Activated T-cell treated with anti-CD3 and anti-CD28 coated beads, Interleukin-2, amount 50 U/mL, for 1 hour (primary cell): Measurements from ENCODE around the gene TCTN1.
"Not testable (repeated sequence)": the region's sequence is repeated elsewhere in the genome, so short reads cannot be mapped to it uniquely, and the experiment has no call there.

Experiments used
- DNase-seq: peaks from one replicate; pipeline ENCODE4 v3.0.0-alpha.2; 2020

Gene TCTN1

DNA sequence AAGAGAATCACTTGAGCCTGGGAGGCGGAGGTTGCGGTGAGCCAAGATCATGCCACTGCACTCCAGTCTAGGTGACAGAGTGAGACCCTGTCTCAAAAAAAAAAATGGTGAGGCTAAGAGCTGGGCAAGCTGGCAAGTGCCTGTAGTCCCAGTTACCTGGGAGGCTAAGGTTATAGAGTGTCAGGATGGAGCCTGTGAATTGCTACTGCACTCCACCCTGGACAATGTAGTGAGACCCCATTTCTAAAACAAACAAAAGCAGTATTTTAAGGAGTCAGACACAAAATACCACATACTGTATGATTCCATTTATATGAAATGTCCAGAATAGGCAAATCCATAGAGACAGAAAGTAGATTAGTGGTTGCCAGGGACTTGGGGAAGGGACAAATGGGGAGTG lies 26.8 kb upstream of the TCTN1 start:
- not testable (repeated sequence) for DNase-seq

DNA sequence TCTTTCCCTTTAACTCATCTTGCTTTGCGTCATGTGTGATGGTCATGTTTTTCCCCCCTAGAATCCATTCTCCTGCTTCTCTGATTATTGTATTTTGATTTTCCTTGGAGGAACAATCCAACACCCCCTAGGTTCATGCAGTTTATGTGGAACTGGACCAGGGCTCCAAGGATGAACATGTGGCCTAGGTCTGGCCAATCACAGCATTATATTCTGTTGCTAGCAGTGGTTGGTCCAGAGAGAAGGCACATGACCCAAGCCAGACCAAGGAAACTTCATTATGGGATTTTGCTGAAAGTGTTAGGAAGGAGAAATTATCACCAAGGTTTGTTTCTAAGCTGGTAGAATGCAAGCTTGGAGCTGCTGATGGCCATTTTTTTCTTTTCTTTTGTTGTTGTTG lies 23.9 kb upstream of the TCTN1 start:
- DNase-seq = no peak

DNA sequence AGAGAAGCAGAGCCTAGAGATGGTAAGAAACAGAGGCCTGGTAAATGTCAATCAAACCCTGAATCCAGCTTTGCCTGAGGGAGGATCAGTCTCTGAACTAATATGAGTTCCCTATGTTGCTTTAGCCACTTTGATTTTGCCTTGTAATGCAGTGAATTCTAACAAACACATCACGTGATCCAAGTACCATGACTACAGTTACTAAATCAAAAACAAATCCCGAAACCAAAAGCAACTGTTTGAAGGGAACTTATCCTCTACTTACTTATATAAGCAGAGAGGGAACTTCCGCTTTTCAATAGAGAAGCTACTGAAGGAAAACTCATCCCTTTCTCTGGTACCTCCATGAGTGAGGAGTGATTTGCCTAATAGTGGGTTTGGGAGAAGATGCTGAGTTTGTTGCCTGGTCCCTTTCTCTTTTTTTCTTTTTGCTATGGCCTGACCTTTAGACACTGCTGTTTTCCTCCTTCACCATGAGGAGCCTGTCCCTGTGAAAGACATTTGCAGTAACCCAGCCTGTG lies 23.1 kb upstream of the TCTN1 start:
- no peak for DNase-seq

DNA sequence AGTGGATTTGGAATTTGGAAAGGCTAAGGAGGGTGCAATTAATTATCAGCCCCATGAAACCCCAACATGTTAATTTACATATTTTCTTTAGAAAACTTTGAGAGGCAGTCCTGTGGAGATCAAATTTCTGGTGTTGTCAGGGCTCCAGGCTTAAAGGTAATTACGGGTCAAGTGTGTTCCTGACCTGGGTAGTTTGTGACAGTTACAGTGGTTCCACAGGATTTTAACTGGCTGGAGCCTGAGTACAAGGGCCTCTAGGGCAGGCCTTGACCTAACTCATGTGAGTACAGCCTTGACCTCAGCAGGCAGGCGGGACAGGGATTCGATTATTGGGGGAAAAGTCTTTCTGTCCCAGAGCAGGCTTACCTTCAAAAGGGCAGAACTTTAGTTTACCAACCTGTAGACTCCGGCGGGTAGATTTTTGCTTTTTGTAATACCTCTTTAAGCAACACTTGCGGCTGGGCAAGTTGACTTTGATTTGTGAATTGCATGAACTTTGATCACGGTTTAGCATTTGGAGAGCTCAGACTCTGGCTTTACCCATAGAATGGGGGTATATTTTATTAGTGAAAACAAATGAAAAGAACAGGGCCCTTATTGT lies 22.4 kb upstream of the TCTN1 start:
- DNase-seq = no peak

DNA sequence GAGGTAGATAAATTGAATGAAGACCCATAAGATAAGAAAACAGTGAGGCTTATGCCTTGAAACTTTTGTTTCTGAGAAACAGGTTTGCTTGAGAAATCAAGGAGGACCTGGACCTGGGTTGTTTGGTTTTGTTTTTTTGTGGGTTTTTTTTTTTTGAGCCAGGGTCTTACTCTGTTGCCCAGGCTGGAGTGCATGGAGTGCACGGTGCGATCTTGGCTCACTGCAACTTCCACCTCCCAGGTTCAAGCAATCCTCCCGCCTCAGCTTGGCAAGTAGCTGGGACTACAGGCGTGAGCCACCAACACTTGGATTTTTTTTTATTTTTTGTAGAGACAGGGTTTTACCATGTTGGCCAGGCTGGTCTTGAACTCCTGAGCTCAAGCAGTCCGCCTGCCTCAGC lies 21.9 kb upstream of the TCTN1 start:
- no peak for DNase-seq

DNA sequence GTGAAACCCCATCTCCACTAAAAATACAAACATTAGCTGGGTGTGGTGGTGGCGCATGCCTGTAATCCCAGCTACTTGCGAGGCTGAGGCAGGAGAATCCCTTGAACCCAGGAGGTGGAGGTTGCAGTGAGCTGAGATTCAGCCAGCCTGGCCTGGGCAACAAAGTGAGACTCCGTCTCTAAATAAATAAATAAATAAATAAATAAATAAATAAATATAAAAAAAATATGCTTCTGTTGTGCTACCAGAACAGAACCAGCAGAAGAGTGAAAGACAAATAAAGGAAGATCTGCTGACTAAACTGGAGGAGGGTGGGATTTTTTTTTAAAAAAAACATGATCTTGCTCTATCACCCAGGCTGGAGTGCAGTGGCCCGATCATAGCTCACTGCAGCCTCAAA lies 21.0 kb upstream of the TCTN1 start:
- DNase-seq = not testable (repeated sequence)

DNA sequence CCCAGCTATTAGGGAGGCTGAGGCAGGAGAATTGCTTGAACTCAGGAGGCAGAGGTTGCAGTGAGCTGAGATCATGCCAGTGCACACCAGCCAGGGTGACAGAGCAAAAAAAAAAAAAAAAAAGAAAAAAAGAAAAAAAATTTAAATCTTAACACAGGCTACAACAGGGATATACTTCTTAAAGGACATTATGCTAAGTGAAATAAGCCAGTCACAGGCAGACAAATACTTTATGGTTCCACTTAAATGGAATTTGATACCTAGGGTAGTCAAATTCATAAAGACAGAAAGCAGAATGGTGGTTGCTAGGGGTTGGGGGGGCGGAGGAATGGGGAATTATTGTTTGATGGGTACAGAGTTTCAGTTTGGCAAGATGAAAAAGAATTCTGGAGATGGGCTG lies 16.0 kb upstream of the TCTN1 start:
- DNase-seq = no peak

DNA sequence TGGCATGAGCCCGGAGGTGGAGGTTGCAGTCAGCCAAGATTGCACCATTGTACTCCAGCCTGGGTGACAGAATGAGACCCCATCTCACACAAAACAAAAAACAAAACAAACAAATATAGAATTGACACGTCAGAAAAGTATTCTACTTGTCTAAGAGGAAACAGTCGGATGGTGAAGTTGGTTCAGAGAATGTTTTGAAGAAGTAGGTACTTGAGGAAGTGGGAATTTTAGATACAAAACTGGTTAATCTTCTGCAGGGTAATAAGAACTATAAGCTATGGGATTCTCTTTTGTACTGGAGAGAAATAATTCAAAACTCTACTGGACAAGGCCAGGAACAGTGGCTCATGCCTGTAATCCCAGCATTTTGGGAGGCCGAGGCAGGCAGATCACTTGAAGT lies 14.6 kb upstream of the TCTN1 start:
- no peak for DNase-seq

DNA sequence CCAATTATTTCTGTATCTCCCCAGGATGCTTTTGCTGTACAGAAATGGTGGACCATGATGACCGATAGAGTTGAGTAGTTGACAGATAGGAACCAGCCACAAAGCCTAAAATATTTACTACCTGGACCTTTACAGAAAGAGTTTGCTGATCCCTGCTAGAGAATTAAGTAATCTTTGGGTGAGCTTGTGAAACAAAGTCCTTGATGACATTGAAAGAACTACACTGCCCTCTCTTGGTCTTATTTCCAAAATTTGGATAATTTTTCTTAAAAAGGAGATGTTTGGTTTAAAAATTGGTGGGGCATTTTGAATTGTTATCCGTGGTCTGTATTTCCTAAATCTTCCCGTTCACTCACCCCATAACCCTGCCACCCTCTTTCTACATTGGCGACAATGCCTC lies 13.7 kb upstream of the TCTN1 start:
- DNase-seq = no peak

DNA sequence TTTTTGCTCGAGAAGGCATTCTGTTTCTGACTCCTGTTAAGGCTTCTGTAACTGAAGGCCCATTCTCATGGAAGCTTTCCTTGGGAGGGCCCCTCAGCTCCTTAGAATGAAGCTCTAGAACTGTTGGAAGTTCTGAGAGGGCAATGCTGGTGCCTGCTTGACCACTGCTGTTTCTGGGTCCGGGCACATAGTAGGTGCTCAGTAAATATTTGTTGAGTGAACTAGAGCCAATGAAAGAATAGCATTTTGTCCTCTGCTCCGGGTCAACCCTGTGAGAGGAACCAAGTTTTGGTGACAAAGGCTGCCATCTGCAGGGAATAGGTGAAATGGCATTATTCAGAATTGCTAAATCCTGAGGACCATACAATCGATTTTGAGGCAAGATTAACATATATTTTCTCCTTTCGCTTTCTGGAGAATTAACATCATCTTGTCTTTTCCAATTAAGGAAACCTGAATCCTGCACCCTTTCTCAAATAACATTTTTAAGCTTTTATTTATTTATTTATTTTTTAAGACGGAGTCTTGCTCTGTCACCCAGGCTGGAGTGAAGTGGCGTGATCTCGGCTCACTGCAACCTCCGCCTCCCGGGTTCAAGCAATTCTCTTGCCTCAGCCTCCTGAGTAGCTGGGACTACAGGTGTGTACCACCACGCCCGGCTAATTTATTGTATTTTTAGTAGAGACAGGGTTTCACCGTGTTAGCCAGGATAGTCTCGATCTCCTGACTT lies 11.7 kb upstream of the TCTN1 start:
- DNase-seq = peak; percentile 45

DNA sequence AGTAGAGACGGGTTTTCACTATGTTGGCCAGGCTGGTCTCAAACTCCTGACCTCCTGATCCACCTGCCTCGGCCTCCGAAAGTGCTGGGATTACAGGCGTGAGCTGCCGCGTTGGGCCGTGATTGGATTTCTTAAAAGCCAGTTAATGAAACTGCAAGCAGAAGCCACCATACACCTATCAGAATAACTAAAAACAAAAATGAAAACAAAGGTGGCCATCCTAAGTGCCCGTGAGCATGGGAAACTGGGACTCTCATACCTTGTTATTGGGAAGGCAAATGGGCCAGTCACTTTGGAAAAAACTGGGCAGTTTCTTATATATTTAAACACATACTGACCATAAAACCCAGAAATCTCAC lies 7.7 kb upstream of the TCTN1 start:
- DNase-seq = no peak

DNA sequence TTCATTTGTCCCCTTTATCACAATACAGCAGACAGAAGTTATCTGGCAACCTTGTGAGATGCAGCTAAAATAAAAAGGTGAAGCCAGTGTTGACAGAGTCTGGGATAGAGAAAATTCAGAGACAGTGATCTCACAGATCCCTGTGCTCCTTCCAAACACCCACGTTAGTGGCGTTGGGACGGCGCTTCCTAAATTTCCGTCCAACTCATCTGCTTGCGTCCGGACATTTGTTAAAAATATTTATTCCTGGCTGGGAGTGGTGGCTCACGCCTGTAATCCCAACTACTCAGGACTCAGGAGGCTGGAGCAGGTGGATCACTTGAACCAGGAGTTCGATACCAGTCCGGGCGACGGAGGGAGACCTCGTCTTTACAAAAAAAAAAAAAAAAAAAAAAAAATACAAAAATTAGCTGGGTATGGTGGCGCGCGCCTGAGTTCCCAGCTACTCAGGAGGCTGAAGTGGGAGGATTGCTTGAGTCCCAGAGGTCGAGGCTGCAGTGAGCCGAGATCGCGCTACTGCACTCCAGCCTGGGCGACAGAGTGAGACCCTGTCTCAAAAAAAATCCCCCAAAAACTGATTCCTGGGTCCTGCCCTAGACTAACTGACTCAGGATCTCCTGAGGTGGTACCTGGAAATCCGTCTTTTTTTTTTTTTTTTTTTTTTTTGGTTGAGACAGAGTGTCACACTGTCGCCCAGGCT lies 708 bp upstream of the TCTN1 start:
- DNase-seq = no peak

DNA sequence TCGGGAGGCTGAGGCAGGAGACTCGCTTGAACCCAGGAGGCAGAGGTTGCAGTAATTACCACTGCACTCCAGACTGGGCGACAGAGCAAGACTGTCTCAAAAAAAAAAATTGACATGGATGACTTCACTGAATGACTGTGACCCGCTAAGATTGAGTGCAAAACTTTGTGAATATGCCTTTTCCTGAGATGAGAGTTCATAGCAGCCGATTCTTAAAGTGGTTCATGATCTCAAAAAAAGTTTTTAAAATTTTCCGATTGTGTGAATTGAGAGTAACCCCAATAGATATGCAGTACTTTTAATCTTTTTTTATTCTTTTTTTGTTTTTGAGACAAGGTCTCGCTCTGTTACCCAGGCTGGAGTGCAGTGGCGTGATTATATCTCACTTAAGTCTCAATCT lies 1.2 kb downstream of the TCTN1 start:
- no peak for DNase-seq

DNA sequence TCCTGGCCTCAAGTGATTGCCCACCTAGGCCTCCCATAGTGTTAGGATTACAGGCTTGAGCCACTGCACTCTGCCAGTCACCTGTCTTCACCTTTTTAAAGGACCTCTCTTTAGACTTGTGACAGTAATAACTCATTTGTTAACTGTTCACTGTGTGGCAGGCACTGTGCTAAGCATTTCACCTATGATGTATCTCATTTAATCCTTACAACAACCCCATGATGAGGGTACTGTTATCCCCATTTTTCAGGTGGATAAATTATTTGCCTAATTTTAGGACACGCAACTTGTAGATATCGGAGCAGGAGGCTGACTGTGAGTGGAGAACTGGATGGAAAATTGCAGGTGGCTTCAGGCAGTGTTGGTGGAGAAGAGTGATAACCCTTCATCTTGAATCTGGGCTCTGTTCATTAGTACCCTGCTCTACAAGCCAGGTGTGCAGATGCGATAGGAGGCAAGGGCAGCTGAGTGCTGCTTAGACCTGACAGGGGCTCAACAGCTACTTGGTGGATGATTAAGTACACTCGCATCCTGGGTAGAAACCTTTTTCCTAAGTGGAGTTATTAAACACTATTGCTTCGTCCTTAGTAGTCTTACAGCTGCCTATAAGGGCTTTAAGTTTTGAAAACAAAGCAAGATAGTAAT lies 2.7 kb downstream of the TCTN1 start:
- DNase-seq = no peak

DNA sequence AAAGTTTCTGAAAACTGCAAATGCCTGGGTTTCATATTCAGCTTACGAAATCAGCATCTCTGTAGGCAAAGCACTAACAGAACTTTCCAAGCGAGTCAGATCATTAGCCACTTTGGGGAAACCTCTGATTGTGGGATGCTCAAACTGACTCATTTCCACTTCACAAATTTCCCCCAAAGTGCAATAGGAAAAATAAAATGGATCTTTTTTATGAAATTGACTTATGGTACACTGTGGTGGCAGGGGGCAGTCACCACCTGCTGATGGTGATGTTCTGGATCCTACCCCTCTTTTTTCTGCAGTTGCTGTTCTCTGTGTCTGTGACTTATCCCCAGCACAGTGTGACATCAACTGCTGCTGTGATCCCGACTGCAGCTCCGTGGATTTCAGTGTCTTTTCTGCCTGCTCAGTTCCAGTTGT lies 5.6 kb downstream of the TCTN1 start:
- no peak for DNase-seq

DNA sequence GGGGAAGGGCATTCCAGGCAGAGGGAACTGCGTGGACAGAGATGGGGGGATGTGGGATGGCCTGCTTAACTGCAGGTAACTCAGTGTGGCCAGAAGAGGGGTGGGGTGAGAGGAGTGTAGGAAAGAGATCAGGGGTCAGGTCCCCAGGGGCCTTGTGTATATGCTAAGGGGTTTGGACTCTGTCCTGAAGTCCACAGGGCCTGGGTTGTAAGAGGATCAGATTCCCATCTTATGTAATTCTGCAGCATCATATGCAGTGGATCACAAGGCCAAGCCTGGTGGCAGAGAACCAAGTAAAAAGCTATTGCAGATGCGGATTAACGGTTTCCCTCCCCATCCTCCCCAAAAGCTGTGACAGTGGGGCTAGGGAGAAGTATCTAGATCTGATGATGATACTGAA lies 8.7 kb downstream of the TCTN1 start:
- no peak for DNase-seq

DNA sequence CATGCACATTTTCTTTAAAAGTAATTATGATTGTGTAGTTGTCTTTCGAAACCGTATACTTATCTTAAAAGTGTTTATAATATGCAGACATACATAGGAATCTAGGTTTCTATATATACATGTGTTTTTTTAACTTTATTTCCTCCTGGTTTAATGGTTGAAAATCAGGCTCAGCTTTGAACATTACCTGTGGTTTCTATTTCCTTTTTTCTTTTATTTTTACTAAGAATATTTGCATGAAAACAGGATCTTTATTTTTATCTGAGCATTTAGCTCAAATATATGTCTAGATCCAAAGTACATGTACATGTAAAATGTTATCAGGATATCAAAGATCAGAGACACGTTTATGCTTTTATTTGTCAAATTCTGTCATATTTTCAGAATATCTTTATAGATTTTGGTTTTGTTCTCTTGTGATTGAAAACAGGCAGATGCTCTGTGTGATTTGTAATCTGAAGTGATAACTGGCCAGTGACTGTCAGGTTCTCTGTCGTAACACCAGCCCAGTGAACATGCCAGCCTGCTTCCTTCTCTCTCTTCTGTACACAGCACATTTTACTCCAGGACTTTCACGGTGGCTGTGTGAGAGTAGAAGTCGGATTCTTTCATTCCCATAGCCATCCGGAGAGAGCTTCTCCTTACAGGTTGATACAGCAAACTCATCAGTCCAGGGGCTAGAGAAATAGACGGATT lies 13.7 kb downstream of the TCTN1 start:
- no peak for DNase-seq

DNA sequence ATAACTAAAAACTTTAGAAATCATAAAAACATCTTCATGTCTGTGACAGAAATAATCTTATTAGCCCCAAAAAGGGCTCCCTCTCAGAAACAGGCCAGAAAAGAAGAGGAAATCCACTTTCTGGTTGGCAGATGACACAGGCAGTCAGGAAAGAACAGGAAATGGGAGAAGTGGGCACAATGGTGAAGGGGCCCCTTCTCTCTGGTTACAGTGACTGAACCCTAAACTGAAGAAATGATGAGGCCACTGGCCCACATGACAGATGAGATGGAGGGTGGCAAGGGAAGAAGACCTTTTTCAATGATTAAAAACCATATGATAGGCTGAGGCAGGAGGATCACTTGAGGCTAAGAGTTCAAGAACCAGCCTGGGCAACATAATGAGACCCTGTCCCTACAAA lies 21.1 kb downstream of the TCTN1 start:
- no peak for DNase-seq

DNA sequence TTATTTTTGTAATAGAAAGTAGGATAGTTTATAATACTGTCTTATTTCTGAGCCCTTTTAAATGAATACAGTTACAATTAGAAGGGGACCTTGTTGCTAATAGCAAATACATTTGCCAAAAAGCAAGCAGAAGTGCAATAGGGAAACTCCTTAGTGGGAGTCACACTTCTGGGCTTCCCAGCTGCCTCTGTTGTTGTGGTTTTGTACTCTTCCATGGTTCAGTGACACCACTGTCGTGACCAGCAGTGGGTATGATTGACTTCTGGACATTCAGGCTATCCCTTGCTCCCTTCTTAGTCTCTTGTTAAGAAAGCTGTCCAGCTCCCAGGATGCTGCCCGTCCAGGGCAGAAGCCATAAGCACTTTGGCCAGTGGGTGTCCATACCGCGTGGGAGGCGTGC lies 22.6 kb downstream of the TCTN1 start:
- DNase-seq = no peak

DNA sequence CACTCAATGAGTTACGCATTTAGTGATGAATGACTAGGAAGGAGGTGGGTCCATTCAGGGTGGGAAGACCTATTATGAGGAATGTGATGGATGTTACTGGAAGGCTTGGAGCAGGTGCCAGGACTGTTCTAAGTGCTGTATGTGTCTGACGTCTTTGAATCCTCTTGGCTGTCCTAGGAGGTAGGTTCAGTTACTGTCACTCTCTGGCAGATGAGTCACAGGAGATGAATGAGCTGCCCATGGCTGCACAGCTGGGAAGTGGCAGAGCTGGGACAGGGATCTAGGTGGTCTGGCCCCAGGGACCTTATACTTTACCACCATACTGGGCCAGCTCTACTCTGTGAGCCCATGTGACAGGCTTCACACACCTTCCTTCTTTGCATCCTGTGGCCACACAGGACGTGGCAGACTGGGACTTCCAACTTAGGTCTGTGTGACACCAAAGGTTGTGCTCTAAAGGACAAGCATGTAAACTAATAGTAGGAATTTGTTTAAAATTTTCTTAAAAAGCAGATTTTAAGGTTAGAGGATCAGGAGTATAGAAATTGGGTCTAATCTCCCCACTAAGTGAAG lies 24.0 kb downstream of the TCTN1 start:
- DNase-seq = no peak

DNA sequence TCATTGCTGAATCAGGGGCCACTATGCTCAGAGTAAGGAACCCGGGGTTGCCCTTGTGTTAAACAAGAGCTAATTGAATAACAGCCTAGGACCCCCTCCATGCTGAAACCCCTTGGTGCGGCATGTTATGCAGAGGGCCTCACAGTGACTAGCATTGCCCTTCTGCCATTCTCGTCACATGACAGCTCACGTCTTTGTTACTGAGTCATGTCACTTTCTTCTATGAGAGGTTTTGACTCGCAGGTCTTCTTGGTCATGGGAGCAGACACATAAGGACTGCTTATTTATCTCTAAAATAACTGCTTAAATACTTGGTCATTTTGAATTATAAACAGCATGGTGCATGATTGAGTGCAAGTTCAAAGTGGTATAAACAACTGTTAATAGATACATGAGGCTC lies 24.9 kb downstream of the TCTN1 start:
- no peak for DNase-seq

DNA sequence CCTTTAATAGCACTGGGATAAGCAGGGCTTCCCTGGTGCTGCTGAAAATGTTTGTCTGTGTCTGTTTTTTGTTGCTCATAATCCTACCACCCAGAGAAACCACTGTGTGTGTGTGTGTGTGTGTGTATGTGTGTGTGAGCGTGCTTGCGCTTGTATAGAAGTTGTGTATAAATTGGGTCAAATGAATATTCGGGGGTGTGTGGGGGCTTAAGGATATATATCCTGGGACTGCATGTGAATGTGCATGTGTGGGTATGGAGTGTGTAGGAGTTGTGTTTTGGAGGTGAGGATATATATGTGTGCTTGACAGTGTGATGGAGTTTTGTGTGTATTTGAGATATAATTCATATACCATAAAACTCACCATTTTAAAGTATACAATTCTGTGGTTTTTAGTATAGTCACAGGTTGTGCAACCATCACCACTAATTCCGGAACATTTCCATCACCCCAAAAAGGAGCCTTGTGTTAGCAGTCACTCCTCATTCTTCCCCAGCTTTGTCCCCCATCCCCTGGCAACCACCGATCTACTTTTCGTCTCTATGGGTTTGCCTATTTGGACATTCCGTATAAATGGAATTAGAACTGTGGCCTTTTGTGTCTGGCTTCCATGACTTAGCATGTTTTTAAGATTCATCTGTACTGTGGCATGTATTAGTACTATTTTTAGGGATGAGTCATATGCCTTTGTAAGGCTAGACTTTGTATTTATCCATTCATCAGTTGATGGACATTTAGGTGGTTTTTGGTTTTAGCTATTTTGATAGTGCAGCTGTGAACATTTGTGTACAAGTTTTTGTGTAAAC lies 25.6 kb downstream of the TCTN1 start:
- DNase-seq = no peak
